GM12865 (cell line): ENCODE results near the gene FADD.

ENCODE experiments used
- DNase-seq: peaks from one replicate; pipeline ENCODE4 v3.0.0; 2010; ENCODE audit warnings: low read depth
- H3K4me3 ChIP-seq: 2 replicates; pipeline ENCODE4 v1.5.1; 2011; ENCODE audit warnings: mild to moderate bottlenecking, low read depth, low read length, control low read depth
- TF ChIP-seq, protein P1 (sequence below): IDR thresholded peaks from 2 replicates; pipeline ENCODE4 v1.5.1; 2011; ENCODE audit warnings: low read length, control low read depth, low read depth, inconsistent platforms; ENCODE audit not compliant: insufficient read depth; ENCODE audit errors: missing control alignments

The FADD gene

DNA sequence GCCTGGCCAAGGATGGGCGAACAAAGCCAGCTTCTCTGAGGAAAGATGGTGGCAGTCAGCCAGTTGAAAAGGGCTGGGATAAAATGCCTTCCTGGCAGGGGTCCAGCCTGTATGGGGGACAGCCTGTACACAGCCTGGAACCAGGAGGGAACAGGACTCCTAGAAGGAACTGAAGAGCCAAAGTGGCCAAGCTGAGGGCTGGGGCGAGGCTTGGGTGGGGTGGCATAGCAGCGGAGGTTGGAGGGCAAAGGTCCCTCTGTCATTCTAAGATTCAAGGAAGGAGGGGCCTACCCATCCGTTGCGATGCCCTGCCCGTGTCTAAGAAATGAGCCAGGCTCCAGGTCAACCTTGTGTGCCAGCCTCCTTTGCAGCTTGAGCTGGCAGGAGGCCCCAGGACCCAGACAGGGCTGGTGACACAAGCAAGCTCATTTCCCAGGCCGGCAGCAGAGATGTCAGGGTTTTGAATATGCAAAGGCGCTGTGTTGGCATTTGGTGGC lies 22.6 kb downstream of the FADD start:
- DNase-seq: no peak
- H3K4me3 ChIP-seq: no peak overlapping the region
- TF ChIP-seq, protein P1, sequence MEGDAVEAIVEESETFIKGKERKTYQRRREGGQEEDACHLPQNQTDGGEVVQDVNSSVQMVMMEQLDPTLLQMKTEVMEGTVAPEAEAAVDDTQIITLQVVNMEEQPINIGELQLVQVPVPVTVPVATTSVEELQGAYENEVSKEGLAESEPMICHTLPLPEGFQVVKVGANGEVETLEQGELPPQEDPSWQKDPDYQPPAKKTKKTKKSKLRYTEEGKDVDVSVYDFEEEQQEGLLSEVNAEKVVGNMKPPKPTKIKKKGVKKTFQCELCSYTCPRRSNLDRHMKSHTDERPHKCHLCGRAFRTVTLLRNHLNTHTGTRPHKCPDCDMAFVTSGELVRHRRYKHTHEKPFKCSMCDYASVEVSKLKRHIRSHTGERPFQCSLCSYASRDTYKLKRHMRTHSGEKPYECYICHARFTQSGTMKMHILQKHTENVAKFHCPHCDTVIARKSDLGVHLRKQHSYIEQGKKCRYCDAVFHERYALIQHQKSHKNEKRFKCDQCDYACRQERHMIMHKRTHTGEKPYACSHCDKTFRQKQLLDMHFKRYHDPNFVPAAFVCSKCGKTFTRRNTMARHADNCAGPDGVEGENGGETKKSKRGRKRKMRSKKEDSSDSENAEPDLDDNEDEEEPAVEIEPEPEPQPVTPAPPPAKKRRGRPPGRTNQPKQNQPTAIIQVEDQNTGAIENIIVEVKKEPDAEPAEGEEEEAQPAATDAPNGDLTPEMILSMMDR: no peak

- DNase-seq: no peak
- TF ChIP-seq, protein P1: no peak
Measured at GRCh38 chr11:70226183-70226582, 23.1 kb downstream of the FADD start.

DNA sequence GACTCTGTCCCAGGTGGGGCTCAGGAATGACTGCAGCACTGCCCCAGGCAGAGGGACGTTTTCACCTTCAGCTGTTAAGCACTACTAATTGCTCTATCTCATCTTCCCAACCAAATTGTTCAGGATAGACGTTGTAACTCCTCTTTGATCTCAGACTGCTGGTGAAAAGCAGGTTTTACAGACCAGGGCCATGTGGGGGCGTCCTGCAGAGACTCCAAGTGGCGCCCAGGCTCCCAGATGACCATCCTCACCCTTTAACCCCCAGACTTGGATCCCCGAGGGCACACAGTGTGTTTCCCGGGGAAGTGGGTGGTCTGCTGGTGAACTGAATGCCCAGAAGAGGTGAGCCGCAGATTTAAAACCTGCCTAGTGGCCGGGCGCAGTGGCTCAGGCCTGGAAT lies 23.9 kb downstream of the FADD start:
- TF ChIP-seq, protein P1: peak; percentile 31
- H3K4me3 ChIP-seq: no peak overlapping the region
- no peak for DNase-seq

More at GRCh38 chr11:70226183-70226582, 23.1 kb downstream of the FADD start:
- no peak overlapping the region for H3K4me3 ChIP-seq

DNA sequence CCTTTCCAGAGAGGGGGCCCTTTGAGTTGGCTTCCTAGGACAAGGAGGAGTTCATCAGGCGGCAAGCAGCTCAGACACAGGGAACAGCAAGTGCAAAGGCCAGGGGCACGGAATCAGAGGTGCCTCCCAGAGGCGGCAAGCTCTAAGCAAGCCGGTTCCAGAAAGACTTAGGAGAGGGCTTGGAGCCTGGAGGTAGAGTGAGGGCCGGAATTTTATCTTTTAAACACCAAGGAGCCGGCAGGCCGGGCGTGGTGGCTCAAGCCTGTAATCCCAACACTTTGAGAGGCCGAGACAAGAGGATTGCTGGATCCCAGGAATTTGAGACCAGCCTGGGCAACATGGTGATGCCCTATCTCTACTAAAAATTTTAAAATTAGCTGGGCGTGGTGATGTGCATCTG lies 26.6 kb downstream of the FADD start:
- TF ChIP-seq, protein P1: no peak
- no peak overlapping the region for H3K4me3 ChIP-seq
- no peak for DNase-seq

DNA sequence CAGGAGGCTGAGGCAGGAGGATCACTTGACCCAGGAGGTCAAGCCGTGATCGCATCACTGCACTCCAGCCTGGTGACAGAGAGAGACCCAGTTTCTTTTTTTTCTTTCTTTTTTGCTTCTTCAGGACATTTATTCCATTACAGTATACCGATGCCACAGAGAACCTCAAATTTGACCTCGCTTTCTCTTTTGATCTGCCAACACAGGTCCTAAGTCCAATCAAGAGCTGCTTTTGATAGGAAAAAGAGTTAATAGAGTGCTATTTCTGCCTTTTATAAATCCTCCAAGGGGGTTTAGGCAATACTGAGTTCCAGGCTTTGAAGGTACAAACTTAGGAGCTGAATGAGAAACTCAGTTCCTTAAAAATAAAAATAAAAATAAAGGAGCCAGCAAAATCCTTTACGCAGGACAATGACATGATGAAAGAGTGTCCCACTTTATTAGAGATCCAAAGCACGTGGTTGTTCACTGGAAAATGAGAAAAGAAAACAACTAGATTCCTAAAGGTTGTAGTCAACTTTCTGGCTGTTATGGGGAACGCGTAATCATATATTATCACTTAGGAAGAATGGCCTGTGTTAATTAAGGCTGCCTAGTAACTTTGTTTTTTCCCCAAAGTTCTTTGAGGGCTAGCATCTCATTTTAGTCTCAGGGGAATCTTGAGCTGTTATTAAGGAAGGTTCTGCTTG lies 27.2 kb downstream of the FADD start:
- TF ChIP-seq, protein P1: no peak
- no peak overlapping the region for H3K4me3 ChIP-seq
- no peak for DNase-seq

DNA sequence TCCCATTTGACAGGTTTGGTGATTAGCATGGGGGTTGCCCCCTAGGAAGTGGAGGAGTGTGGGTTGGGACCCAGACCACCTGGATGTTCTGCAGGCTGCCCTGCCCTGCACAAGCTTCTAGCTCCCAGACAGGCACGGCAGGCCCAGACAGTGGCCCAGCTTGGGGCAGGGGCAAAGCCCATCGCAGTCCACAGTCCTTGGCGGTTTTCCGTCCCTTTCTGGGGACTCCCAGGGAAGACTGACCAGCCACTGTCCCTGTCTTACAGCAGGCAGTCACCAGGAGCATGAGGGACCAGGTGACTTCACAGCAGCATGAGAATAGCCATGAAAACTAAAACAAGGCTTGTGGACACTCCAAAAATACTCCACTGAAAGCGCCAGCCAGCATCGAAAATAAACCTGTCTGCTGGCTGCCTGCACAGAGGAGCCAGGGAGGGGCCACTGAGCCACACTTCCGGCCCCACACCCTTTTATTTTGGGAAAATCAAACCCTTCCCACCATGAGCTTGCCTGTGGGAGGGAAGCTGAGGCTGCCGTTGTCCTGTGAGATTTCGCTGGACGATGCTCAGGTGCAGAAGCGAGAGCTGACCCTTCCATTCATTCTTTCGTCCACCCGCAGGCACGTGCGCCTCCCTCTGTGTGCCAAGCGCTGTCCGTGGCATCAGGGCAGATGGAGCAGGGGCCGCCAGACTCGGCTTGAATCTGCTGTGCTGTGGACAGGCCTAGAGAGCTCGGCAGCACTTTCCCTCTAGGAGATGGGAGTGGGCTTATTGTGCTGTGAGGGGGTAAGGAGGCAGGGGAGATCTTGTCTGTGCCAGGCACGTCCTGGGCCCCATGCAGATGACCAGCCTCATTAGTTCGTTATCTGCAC lies 28.0 kb downstream of the FADD start:
- DNase-seq: no peak
- TF ChIP-seq, protein P1: no peak
- no peak overlapping the region for H3K4me3 ChIP-seq

DNA sequence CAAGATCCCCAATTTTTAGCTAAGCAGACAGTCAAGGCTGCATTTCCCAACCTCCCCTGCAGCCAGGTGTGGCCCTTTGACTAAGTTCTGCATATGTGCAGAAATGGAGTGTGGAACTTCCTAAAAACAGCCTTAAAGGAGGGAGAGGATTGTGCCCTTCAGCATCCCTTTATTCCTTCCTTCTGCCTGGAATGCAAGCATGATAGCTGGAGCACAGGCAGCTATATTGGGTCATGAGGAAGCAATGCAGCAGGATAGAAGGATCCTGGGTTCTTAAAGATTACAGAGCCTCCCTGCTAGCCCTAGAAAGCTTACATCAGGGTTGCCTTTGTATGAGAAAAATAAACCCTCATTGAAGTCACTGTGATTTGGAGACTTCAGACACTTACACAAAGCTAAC lies 29.9 kb downstream of the FADD start:
- no peak for DNase-seq
- TF ChIP-seq, protein P1: no peak
- H3K4me3 ChIP-seq: no peak overlapping the region
